Naive thymus-derived CD8-positive, alpha-beta T cell (primary cell): ENCODE results near the gene DIPK2B. TPM values are rescaled to one million over a fixed set of nuclear protein-coding genes. Genes with fewer than 3 reads are reported as not detected.

Source experiments
- ATAC-seq, 2 donors: fragments of 150-1000 bp; cut with Tn5 transposase in 1 of 2; sonication (Bioruptor Pico), chemical (Tn5 transposase) in 1 of 2; 1 replicate in 1 of 2; 2 replicates in 1 of 2; pipeline ENCODE4 v1.10.0; 2021; ENCODE audit warnings: mild to moderate bottlenecking in 2 of 2, moderate library complexity in 2 of 2
- POLR2A ChIA-PET: fragments of 350-600 bp; sonication (Branson Sonifier 250); formaldehyde crosslinking; loops from one replicate; lab custom pipeline; 2021; ENCODE audit warnings: antibody characterized with exemption; lab: Charles Lee
- DNase-seq, 10 donors: peaks; one replicate each; pipeline versions ENCODE4 v3.0.0 to v3.0.0-alpha.2; 2020 to 2022
- H3K27ac Mint-ChIP-seq, 10 donors: one replicate each; pipeline ENCODE4 v1.8.0; 2020 to 2022; ENCODE audit warnings: mild to moderate bottlenecking in 10 of 10, mixed read lengths in 10 of 10, moderate library complexity in 4 of 10, inconsistent platforms in 1 of 10
- H3K27me3 Mint-ChIP-seq, 5 donors: one replicate each; pipeline ENCODE4 v1.8.0; 2021 to 2022; ENCODE audit warnings: mixed read lengths in 5 of 5
- H3K36me3 Mint-ChIP-seq, 3 donors: one replicate each; pipeline ENCODE4 v1.8.0; 2020 to 2022; ENCODE audit warnings: mixed read lengths in 3 of 3, mild to moderate bottlenecking in 2 of 3, inconsistent platforms in 1 of 3
- H3K4me1 Mint-ChIP-seq, 4 donors: one replicate each; pipeline ENCODE4 v1.8.0; 2021 to 2022; ENCODE audit warnings: mixed read lengths in 4 of 4
- H3K4me3 Mint-ChIP-seq, 10 donors: one replicate each; pipeline ENCODE4 v1.8.0; 2020 to 2022; ENCODE audit warnings: mild to moderate bottlenecking in 10 of 10, mixed read lengths in 10 of 10, moderate library complexity in 6 of 10, inconsistent platforms in 1 of 10
- H3K9me3 Mint-ChIP-seq, 9 donors: one replicate each; pipeline ENCODE4 v1.8.0; 2020 to 2022; ENCODE audit warnings: mixed read lengths in 9 of 9, mild to moderate bottlenecking in 3 of 9, inconsistent platforms in 1 of 9, moderate library complexity in 1 of 9
- polyA plus RNA-seq, 3 donors: library from polyadenylated mRNA; unstranded; fragments of 300-500 nt; fragmentation: Illumina TruSeq; gene quantifications; one replicate each; pipeline ENCODE4 v1.2.3, GENCODE V29; 2021
- total RNA-seq, 8 experiments: library from RNA in 2 of 8; stranded (reverse) in 2 of 8; gene quantifications; one replicate each; pipeline ENCODE4 v1.2.3 and lab custom pipeline; 2021 to 2026

DIPK2B gene
- total and polyA plus RNA-seq, 5 experiments from 2014 or later = 0.11 to 0.19 TPM; not detected in 3

GRCh38 chrX:45196701-45197100 is 4.0 kb downstream of the DIPK2B start:
- ATAC-seq = no peak
- POLR2A ChIA-PET = no interaction called here
- Mint-ChIP-seq H3K36me3 (no peaks in the 10 kb centered on the region), H3K4me1 (peaks cover 0 to 7% (median 4%) of the 10 kb centered on the region in 4 donors), H3K27ac (no peak overlapping the region), H3K4me3 (no peak overlapping the region), H3K9me3 (no peaks in the 10 kb centered on the region), H3K27me3 (peaks cover 1 to 27% (median 9%) of the 10 kb centered on the region in 5 donors)
- DNase-seq = no peak

- ATAC-seq (no peak), DNase-seq (no peak)
- POLR2A ChIA-PET = no interaction called here
- H3K4me3 Mint-ChIP-seq = peak overlapping the region in 2 of 10 donors; percentile 20 to 53
- no peaks in the 10 kb centered on the region for H3K9me3 Mint-ChIP-seq
- no peaks in the 10 kb centered on the region for H3K36me3 Mint-ChIP-seq
- H3K4me1 Mint-ChIP-seq = peaks cover 5 to 31% (median 20%) of the 10 kb centered on the region in 4 donors
- H3K27ac Mint-ChIP-seq = peak overlapping the region in 5 of 10 donors; percentile 9 to 67 (median 18)
- no peaks in the 10 kb centered on the region for H3K27me3 Mint-ChIP-seq
Observed at GRCh38 chrX:45191820-45192409, 8.8 kb downstream of the DIPK2B start.

GRCh38 chrX:45191383-45191782 is 9.3 kb downstream of the DIPK2B start:
- Mint-ChIP-seq H3K4me1 (peaks cover 5 to 34% (median 21%) of the 10 kb centered on the region in 4 donors), H3K27me3 (no peaks in the 10 kb centered on the region), H3K4me3 (peak overlapping the region in 4 of 10 donors; percentile 19 to 53 (median 31)), H3K27ac (peak overlapping the region in 7 of 10 donors; percentile 14 to 67 (median 37)), H3K36me3 (no peaks in the 10 kb centered on the region), H3K9me3 (no peaks in the 10 kb centered on the region)
- DNase-seq = peak in 2 of 10 donors; percentile 0 to 11
- POLR2A ChIA-PET = no interaction called here
- no peak for ATAC-seq

GRCh38 chrX:45187731-45188130 is 12.9 kb downstream of the DIPK2B start:
- Mint-ChIP-seq H3K27ac (peak overlapping the region in 4 of 10 donors; percentile 8 to 89 (median 14)), H3K4me3 (peak overlapping the region; percentile 77 to 92 (median 88)), H3K36me3 (no peaks in the 10 kb centered on the region), H3K27me3 (no peaks in the 10 kb centered on the region), H3K9me3 (no peaks in the 10 kb centered on the region), H3K4me1 (peaks cover 5 to 34% (median 21%) of the 10 kb centered on the region in 4 donors)
- no peak for ATAC-seq
- DNase-seq = no peak
- POLR2A ChIA-PET = no interaction called here

GRCh38 chrX:45186643-45187026 is 14.0 kb downstream of the DIPK2B start:
- Mint-ChIP-seq H3K27ac (peak overlapping the region in 5 of 10 donors; percentile 16 to 89 (median 21)), H3K4me1 (peaks cover 5 to 26% (median 17%) of the 10 kb centered on the region in 4 donors), H3K9me3 (no peaks in the 10 kb centered on the region), H3K27me3 (no peaks in the 10 kb centered on the region), H3K4me3 (peak overlapping the region in 9 of 10 donors; percentile 77 to 92 (median 89)), H3K36me3 (no peaks in the 10 kb centered on the region)
- ATAC-seq = no peak
- POLR2A ChIA-PET = no interaction called here
- DNase-seq = no peak

- Mint-ChIP-seq H3K9me3 (peaks cover 0 to 11% (median 0%) of the 10 kb centered on the region in 9 donors), H3K4me1 (peaks cover 5 to 15% (median 7%) of the 10 kb centered on the region in 4 donors), H3K36me3 (peaks cover 0 to 6% (median 3%) of the 10 kb centered on the region in 3 donors), H3K27ac (no peak overlapping the region), H3K4me3 (no peak overlapping the region), H3K27me3 (no peaks in the 10 kb centered on the region)
- ATAC-seq (no peak), DNase-seq (no peak)
- POLR2A ChIA-PET = no interaction called here
Observed at GRCh38 chrX:45184211-45184610, 16.5 kb downstream of the DIPK2B start.

GRCh38 chrX:45172890-45173289 is 27.8 kb downstream of the DIPK2B start:
- H3K4me3 Mint-ChIP-seq = no peak overlapping the region
- H3K4me1 Mint-ChIP-seq = no peaks in the 10 kb centered on the region
- POLR2A ChIA-PET = no interaction called here
- H3K27ac Mint-ChIP-seq = no peak overlapping the region
- no peaks in the 10 kb centered on the region for H3K27me3 Mint-ChIP-seq
- ATAC-seq (no peak), DNase-seq (no peak)
- H3K9me3 Mint-ChIP-seq = peaks cover 0 to 2% (median 0%) of the 10 kb centered on the region in 9 donors
- no peaks in the 10 kb centered on the region for H3K36me3 Mint-ChIP-seq

- ATAC-seq (no peak), DNase-seq (no peak)
- Mint-ChIP-seq H3K9me3 (no peaks in the 10 kb centered on the region), H3K4me3 (no peak overlapping the region), H3K4me1 (no peaks in the 10 kb centered on the region), H3K36me3 (no peaks in the 10 kb centered on the region), H3K27ac (no peak overlapping the region), H3K27me3 (peaks cover 0 to 2% (median 0%) of the 10 kb centered on the region in 5 donors)
- POLR2A ChIA-PET = no interaction called here
Observed at GRCh38 chrX:45166781-45167180, 33.9 kb downstream of the DIPK2B start.

GRCh38 chrX:45165726-45166125 is 35.0 kb downstream of the DIPK2B start:
- Mint-ChIP-seq H3K27me3 (peaks cover 0 to 2% (median 0%) of the 10 kb centered on the region in 5 donors), H3K4me1 (no peaks in the 10 kb centered on the region), H3K9me3 (peaks cover 0 to 6% (median 2%) of the 10 kb centered on the region in 9 donors), H3K27ac (peak overlapping the region in 1 of 10 donors; percentile 5), H3K4me3 (no peak overlapping the region), H3K36me3 (peaks cover 0 to 2% (median 0%) of the 10 kb centered on the region in 3 donors)
- no peak for ATAC-seq
- no peak for DNase-seq
- POLR2A ChIA-PET = no interaction called here

- Mint-ChIP-seq H3K9me3 (peaks cover 0 to 10% (median 5%) of the 10 kb centered on the region in 9 donors), H3K27ac (no peak overlapping the region), H3K27me3 (peaks cover 0 to 2% (median 0%) of the 10 kb centered on the region in 5 donors), H3K36me3 (peaks cover 0 to 9% (median 0%) of the 10 kb centered on the region in 3 donors), H3K4me3 (no peak overlapping the region), H3K4me1 (no peaks in the 10 kb centered on the region)
- ATAC-seq (no peak), DNase-seq (no peak)
- POLR2A ChIA-PET = no interaction called here
Observed at GRCh38 chrX:45164995-45165394, 35.7 kb downstream of the DIPK2B start.

- Mint-ChIP-seq H3K4me1 (no peaks in the 10 kb centered on the region), H3K27me3 (peaks cover 0 to 2% (median 0%) of the 10 kb centered on the region in 5 donors), H3K36me3 (peaks cover 0 to 9% (median 0%) of the 10 kb centered on the region in 3 donors), H3K9me3 (peaks cover 0 to 12% (median 5%) of the 10 kb centered on the region in 9 donors), H3K4me3 (no peak overlapping the region), H3K27ac (no peak overlapping the region)
- ATAC-seq (no peak), DNase-seq (no peak)
- POLR2A ChIA-PET = no interaction called here
Observed at GRCh38 chrX:45164021-45164621, 36.6 kb downstream of the DIPK2B start.

GRCh38 chrX:45157647-45158046 is 43.0 kb downstream of the DIPK2B start:
- H3K4me3 Mint-ChIP-seq = no peak overlapping the region
- peaks cover 0 to 12% (median 5%) of the 10 kb centered on the region in 9 donors for H3K9me3 Mint-ChIP-seq
- H3K27me3 Mint-ChIP-seq = peaks cover 0 to 2% (median 0%) of the 10 kb centered on the region in 5 donors
- ATAC-seq = no peak
- peaks cover 0 to 9% (median 0%) of the 10 kb centered on the region in 3 donors for H3K36me3 Mint-ChIP-seq
- no peak for DNase-seq
- POLR2A ChIA-PET = no interaction called here
- H3K4me1 Mint-ChIP-seq = no peaks in the 10 kb centered on the region
- no peak overlapping the region for H3K27ac Mint-ChIP-seq

GRCh38 chrX:45154462-45154861 is 46.2 kb downstream of the DIPK2B start:
- DNase-seq = no peak
- Mint-ChIP-seq H3K4me1 (no peaks in the 10 kb centered on the region), H3K36me3 (no peaks in the 10 kb centered on the region), H3K9me3 (peaks cover 0 to 3% (median 0%) of the 10 kb centered on the region in 9 donors), H3K27me3 (no peaks in the 10 kb centered on the region), H3K4me3 (no peak overlapping the region), H3K27ac (no peak overlapping the region)
- POLR2A ChIA-PET = no interaction called here
- no peak for ATAC-seq
